C4-2B (cell line): Measurements from ENCODE around the gene MEGF8.

Source experiments
- CTCF ChIP-seq: fragments of 450-650 bp; conservative IDR thresholded peaks from 2 replicates; pipeline ENCODE4 v1.5.1; 2017; ENCODE audit warnings: mild to moderate bottlenecking
- ZFX ChIP-seq: fragments of 450-650 bp; IDR thresholded peaks from 2 replicates; pipeline ENCODE4 v1.6.1; 2017

- TF ChIP-seq CTCF (no peak), ZFX (no peak)
These were observed 31.5 kb upstream of the MEGF8 start for GRCh38 chr19:42293948-42294347.
